ENCODE results near the gene TNFRSF1A. TPM values are rescaled to one million over a fixed set of nuclear protein-coding genes. Genes with fewer than 3 reads are reported as not detected.

TNFRSF1A gene
- total RNA-seq, 1 donor from 2014 or later: 70.4 TPM

DNA sequence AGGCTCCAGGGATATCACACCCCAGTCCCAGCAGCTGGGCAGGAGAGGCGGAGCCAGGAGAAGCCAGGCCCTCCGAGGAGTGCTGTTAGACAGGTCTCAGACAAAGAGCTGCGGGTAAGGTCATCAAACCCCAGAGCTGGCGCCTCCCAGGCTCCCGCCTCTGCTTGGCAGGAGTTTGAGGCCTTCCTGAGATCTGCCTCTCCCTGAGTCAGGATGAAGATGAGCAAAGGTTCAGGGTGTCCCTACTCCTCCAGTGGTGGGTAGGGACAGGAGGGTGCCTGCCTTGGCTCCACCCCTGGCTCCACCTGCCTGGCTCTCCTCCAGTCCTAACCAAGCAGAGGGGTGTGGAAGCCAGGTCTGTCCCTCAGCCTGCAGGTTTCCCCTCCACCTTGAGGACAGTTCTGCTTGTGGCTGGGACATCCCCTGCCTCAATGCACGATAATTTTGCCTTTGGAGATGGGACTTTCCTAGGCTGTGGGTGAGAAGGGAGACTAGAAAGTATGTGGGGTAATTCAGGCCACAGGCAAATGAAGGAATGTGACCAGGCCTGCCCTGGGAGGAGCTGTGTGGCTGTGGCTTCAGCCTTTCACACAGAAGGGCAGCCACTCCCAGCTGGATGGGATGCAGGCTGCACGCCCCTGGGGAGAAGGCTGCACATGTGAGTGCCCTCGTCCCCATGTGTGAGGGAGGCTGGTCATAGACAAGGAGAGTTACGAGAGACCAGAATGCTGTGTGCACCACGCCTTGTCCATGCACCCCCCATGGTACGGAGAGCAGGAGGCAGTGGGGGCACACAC, 29.1 kb downstream of the TNFRSF1A start:
- Mint-ChIP-seq H3K4me3 (peak overlapping the region; percentile 38), H3K27me3 (ENCODE audit: low read depth) (peaks cover 4% of the 10 kb centered on the region), H3K27ac (peak overlapping the region; percentile 91), H3K36me3 (peaks cover 2% of the 10 kb centered on the region), H3K9me3 (no peaks in the 10 kb centered on the region), H3K4me1 (peaks cover 24% of the 10 kb centered on the region)
- TF ChIP-seq, protein P1, sequence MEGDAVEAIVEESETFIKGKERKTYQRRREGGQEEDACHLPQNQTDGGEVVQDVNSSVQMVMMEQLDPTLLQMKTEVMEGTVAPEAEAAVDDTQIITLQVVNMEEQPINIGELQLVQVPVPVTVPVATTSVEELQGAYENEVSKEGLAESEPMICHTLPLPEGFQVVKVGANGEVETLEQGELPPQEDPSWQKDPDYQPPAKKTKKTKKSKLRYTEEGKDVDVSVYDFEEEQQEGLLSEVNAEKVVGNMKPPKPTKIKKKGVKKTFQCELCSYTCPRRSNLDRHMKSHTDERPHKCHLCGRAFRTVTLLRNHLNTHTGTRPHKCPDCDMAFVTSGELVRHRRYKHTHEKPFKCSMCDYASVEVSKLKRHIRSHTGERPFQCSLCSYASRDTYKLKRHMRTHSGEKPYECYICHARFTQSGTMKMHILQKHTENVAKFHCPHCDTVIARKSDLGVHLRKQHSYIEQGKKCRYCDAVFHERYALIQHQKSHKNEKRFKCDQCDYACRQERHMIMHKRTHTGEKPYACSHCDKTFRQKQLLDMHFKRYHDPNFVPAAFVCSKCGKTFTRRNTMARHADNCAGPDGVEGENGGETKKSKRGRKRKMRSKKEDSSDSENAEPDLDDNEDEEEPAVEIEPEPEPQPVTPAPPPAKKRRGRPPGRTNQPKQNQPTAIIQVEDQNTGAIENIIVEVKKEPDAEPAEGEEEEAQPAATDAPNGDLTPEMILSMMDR (IDR thresholded peaks at IDR 0.05; ENCODE audit: unreplicated experiment): no peak
- DNase-seq (ENCODE audit: low spot score in 2 of 2, unreplicated experiment in 2 of 2): no peak

- Mint-ChIP-seq H3K9me3 (no peaks in the 10 kb centered on the region), H3K36me3 (no peaks in the 10 kb centered on the region), H3K27me3 (ENCODE audit: low read depth) (peaks cover 4% of the 10 kb centered on the region), H3K27ac (no peak overlapping the region), H3K4me3 (peak overlapping the region; percentile 38), H3K4me1 (peaks cover 22% of the 10 kb centered on the region)
- DNase-seq (ENCODE audit: low spot score in 2 of 2, unreplicated experiment in 2 of 2): no peak
- TF ChIP-seq, protein P1 (IDR thresholded peaks at IDR 0.05; ENCODE audit: unreplicated experiment): no peak
Measured at GRCh38 chr12:6311822-6312528, 29.9 kb downstream of the TNFRSF1A start.

DNA sequence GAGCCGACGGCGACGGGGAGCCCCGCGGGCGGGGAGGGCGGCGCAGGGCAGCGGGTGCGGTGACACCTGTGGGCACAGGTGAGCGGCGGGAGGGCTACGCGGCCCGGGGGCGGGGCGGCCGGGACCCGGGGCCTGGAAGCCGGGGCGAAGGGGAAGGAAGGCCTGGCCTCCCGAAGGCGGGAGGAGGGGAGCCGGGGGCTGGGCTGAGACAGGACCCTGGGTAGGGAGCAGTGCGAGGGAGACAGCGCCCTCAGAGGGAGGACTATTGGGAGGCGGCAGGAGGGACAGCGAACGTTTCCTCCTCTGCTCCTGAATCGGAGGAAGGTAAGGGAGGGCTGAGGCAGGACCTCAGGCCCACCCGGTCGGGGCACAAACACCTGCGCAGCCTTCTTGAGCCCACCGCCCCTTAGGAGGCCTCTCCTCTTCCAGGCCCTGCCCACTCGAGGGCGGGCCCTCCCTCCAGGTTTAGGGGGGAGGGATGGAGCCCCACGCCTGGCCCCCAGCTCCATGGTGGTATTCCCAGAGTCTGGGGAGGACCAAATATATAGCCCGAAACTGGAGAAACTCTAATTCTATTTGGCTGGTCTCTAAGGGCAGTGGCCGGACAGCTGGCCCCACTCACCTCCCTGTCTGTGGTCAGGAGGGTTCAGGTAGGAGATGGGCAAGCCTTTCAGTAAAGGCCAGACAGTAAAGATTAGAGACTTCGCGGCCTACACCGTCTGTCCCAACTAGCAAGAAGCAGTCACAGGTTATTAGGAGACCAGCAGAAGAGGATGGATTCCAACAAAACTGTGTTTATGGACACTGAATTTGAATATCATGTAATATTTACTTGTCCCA, 30.9 kb downstream of the TNFRSF1A start:
- Mint-ChIP-seq H3K4me3 (peak overlapping the region; percentile 58), H3K9me3 (no peaks in the 10 kb centered on the region), H3K36me3 (no peaks in the 10 kb centered on the region), H3K27ac (no peak overlapping the region), H3K27me3 (ENCODE audit: low read depth) (peaks cover 4% of the 10 kb centered on the region), H3K4me1 (peaks cover 16% of the 10 kb centered on the region)
- TF ChIP-seq, protein P1 (IDR thresholded peaks at IDR 0.05; ENCODE audit: unreplicated experiment): no peak
- no peak for DNase-seq (ENCODE audit: low spot score in 2 of 2, unreplicated experiment in 2 of 2)

DNA sequence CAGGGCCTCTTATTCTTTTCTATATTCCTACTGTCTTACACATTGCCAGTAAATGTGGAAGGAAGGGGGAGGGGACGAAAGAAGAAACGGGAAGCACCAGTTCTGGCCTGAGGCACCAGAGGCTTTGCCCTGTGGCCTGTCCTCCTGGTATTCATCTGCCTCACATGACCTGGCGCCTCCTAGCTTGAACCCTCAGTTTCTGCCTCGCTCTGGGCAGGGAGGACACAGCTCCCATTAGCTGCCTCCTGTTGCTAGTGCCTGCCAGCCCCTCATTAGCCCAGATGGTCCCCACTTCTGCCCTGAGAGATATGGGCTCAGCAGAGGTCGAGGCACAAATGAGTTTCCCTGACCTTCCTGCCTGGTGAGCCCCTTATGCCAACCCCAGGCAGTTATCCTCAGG, 34.3 kb downstream of the TNFRSF1A start:
- no peak for DNase-seq (ENCODE audit: low spot score in 2 of 2, unreplicated experiment in 2 of 2)
- no peaks in the 10 kb centered on the region for H3K9me3 Mint-ChIP-seq
- H3K4me3 Mint-ChIP-seq: no peak overlapping the region
- H3K4me1 Mint-ChIP-seq: peaks cover 10% of the 10 kb centered on the region
- no peak overlapping the region for H3K27ac Mint-ChIP-seq
- TF ChIP-seq, protein P1 (IDR thresholded peaks at IDR 0.05; ENCODE audit: unreplicated experiment): no peak
- H3K36me3 Mint-ChIP-seq: no peaks in the 10 kb centered on the region
- H3K27me3 Mint-ChIP-seq (ENCODE audit: low read depth): peaks cover 7% of the 10 kb centered on the region

- TF ChIP-seq, protein P1 (IDR thresholded peaks at IDR 0.05; ENCODE audit: unreplicated experiment): no peak
- DNase-seq (ENCODE audit: low spot score in 2 of 2, unreplicated experiment in 2 of 2): no peak
- no peaks in the 10 kb centered on the region for H3K36me3 Mint-ChIP-seq
Measured at GRCh38 chr12:6306599-6307220, 35.2 kb downstream of the TNFRSF1A start.

More at GRCh38 chr12:6306599-6307220, 35.2 kb downstream of the TNFRSF1A start:
- no peak overlapping the region for H3K4me3 Mint-ChIP-seq
- H3K27ac Mint-ChIP-seq: no peak overlapping the region
- H3K27me3 Mint-ChIP-seq (ENCODE audit: low read depth): peaks cover 7% of the 10 kb centered on the region
- peaks cover 4% of the 10 kb centered on the region for H3K4me1 Mint-ChIP-seq
- no peaks in the 10 kb centered on the region for H3K9me3 Mint-ChIP-seq

Data from mesothelial cell of epicardium (in vitro differentiated cells).